ENCODE results near the gene STK39.

DNA sequence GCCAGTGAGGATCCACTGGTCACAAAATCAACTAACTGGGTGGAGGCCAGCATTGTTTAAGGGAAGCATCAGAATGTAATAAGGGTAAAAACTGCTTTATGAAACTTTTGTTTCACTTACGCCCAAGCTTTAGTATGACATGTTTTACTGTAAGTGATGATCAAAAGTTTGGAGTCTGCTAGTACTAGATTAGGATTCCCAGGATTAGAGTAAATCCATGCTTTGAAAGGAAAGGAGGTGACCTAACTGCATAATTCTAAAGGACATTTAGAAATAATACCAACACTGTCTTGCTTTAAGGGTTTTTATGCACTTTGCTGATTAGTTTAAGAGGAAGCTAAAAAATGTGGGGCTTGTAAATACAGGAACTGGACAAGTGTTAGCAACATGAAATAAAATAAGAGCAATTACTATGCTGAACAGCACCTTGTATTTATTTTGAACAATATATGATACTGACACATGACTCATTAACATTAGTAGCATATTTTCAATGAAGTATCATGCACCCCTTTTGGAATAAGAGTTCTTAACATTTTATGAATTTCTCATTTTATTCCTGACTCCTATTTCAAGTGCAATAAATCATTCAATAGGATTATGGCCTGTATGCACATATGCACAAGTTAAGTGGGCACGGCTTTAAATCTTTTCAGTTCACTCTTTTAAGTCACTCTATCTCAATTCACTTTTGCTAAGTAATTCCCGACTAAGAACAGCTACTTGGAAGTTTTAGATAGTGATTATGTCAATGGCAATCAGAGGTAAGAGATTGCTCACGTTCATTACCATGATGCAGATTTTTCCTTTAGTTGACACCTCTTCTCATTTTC is 62.5 kb downstream of the STK39 start:
- TF ChIP-seq, protein P1, sequence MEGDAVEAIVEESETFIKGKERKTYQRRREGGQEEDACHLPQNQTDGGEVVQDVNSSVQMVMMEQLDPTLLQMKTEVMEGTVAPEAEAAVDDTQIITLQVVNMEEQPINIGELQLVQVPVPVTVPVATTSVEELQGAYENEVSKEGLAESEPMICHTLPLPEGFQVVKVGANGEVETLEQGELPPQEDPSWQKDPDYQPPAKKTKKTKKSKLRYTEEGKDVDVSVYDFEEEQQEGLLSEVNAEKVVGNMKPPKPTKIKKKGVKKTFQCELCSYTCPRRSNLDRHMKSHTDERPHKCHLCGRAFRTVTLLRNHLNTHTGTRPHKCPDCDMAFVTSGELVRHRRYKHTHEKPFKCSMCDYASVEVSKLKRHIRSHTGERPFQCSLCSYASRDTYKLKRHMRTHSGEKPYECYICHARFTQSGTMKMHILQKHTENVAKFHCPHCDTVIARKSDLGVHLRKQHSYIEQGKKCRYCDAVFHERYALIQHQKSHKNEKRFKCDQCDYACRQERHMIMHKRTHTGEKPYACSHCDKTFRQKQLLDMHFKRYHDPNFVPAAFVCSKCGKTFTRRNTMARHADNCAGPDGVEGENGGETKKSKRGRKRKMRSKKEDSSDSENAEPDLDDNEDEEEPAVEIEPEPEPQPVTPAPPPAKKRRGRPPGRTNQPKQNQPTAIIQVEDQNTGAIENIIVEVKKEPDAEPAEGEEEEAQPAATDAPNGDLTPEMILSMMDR (conservative IDR thresholded peaks at IDR 0.05; ENCODE audit: low read depth, low read length): no peak
- TF ChIP-seq EZH2 (IDR thresholded peaks at IDR 0.05; ENCODE audit: borderline replicate concordance, low read depth, low read length, poor library complexity, severe bottlenecking): no peak

All from A673 (cell line).